SK-N-SH (cell line): ENCODE data around the gene TANC1. TPM values are rescaled to one million over a fixed set of nuclear protein-coding genes. Genes with fewer than 3 reads are reported as not detected.

Experiments used
- CTCF ChIA-PET: fragments of 300-600, 350-600 bp; formaldehyde crosslinking; extraction: SDS; loops from one replicate; lab custom pipeline; 2021; lab: Yijun Ruan, JAX
- POLR2A ChIA-PET: fragments of 350-600 bp; sonication (Branson Sonifier 250); formaldehyde crosslinking; extraction: SDS; loops from one replicate; lab custom pipeline; 2020; ENCODE audit warnings: antibody characterized with exemption, inconsistent platforms; lab: Yijun Ruan, JAX
- DNase-seq: peaks from one replicate; pipeline ENCODE4 v3.0.0; 2012
- H2AFZ ChIP-seq: fragments of 200-600 bp; sonication (generic); 2 replicates; pipeline ENCODE4 v1.8.1; 2016; ENCODE audit warnings: antibody characterized with exemption, mild to moderate bottlenecking, low read depth
- H3F3A ChIP-seq: fragments of 200-600 bp; sonication (generic); replicated peaks from 2 replicates; pipeline ENCODE3; 2016; ENCODE audit warnings: antibody characterized with exemption, mild to moderate bottlenecking; ENCODE audit not compliant: insufficient read depth
- H3K27ac ChIP-seq, 2 experiments: fragments of 200-500 bp in 1 of 2; fragments of 200-600 bp in 1 of 2; sonication (Bioruptor generic) in 1 of 2; sonication (generic), shearing (Covaris generic) in 1 of 2; 2 replicates each; pipeline versions ENCODE4 v1.5.1 to v1.6.1; 2014 to 2016; ENCODE audit warnings: low read depth in 2 of 2, inconsistent platforms in 1 of 2, low read length in 1 of 2, mild to moderate bottlenecking in 1 of 2, mixed read lengths in 1 of 2
- H3K27me3 ChIP-seq: fragments of 200-600 bp; sonication (generic), shearing (Covaris generic); 2 replicates; pipeline ENCODE4 v1.6.1; 2016; ENCODE audit warnings: mixed run types; ENCODE audit not compliant: insufficient read depth
- H3K36me3 ChIP-seq, 2 experiments: fragments of 200-500 bp in 1 of 2; fragments of 200-600 bp in 1 of 2; sonication (Bioruptor generic) in 1 of 2; sonication (generic) in 1 of 2; replicated peaks in 1 of 2; 2 replicates each; pipeline versions ENCODE3 to v1.5.1; 2014 to 2016; ENCODE audit warnings: low read length in 1 of 2, mild to moderate bottlenecking in 1 of 2; ENCODE audit not compliant: insufficient read depth in 2 of 2, control insufficient read depth in 1 of 2
- H3K4me1 ChIP-seq, 2 experiments: fragments of 200-500 bp in 1 of 2; fragments of 200-600 bp in 1 of 2; sonication (Bioruptor generic) in 1 of 2; sonication (generic), shearing (Covaris generic) in 1 of 2; 2 replicates each; pipeline versions ENCODE4 v1.5.1 to v1.6.1; 2014 to 2016; ENCODE audit warnings: low read depth in 1 of 2, low read length in 1 of 2, mixed run types in 1 of 2; ENCODE audit not compliant: insufficient read depth in 2 of 2, control insufficient read depth in 1 of 2
- H3K4me2 ChIP-seq: fragments of 200-600 bp; sonication (generic), shearing (Covaris generic); 2 replicates; pipeline ENCODE4 v1.6.1; 2017; ENCODE audit warnings: mixed run types
- H3K4me3 ChIP-seq, 2 experiments: fragments of 200-500 bp in 1 of 2; fragments of 200-600 bp in 1 of 2; sonication (Bioruptor generic) in 1 of 2; sonication (generic), shearing (Covaris generic) in 1 of 2; 2 replicates each; pipeline versions ENCODE4 v1.5.1 to v1.8.1; 2014 to 2016; ENCODE audit warnings: low read depth in 2 of 2, inconsistent platforms in 1 of 2, low read length in 1 of 2, mild to moderate bottlenecking in 1 of 2, mixed read lengths in 1 of 2, moderate library complexity in 1 of 2
- H3K79me2 ChIP-seq: fragments of 200-600 bp; sonication (generic); 2 replicates; pipeline ENCODE4 v1.8.1; 2017; ENCODE audit warnings: mild to moderate bottlenecking; ENCODE audit not compliant: insufficient read depth
- H3K9ac ChIP-seq: fragments of 200-600 bp; sonication (generic); 2 replicates; pipeline ENCODE4 v1.6.1; 2017; ENCODE audit warnings: mixed run types
- H3K9me2 ChIP-seq: fragments of 200-600 bp; sonication (generic); 2 replicates; pipeline ENCODE4 v1.6.1; 2017; ENCODE audit warnings: mixed run types
- H3K9me3 ChIP-seq: fragments of 200-600 bp; sonication (generic); 2 replicates; pipeline ENCODE4 v1.6.1; 2017; ENCODE audit warnings: mixed run types, mild to moderate bottlenecking, moderate library complexity
- H4K20me1 ChIP-seq: fragments of 200-600 bp; sonication (generic); 2 replicates; pipeline ENCODE4 v1.6.1; 2017; ENCODE audit warnings: mild to moderate bottlenecking, mixed run types; ENCODE audit not compliant: insufficient read depth
- FOXJ3 ChIP-seq: sonication (generic); formaldehyde crosslinking; IDR thresholded peaks from 2 replicates; pipeline ENCODE4 v1.5.1; 2020; ENCODE audit warnings: mild to moderate bottlenecking, missing genetic modification reagents
- GABPA ChIP-seq: IDR thresholded peaks from 2 replicates; pipeline ENCODE4 v1.4.0; 2012; ENCODE audit warnings: low read depth, mild to moderate bottlenecking
- JUND ChIP-seq: IDR thresholded peaks from 2 replicates; pipeline ENCODE4 v1.4.0; 2012
- NFIC ChIP-seq: IDR thresholded peaks from 2 replicates; pipeline ENCODE4 v1.4.0; 2012; ENCODE audit warnings: borderline replicate concordance
- NRF1 ChIP-seq: IDR thresholded peaks from 2 replicates; pipeline ENCODE4 v1.6.1; 2012; ENCODE audit warnings: low read depth, mild to moderate bottlenecking, low read length
- PBX3 ChIP-seq: IDR thresholded peaks from 2 replicates; pipeline ENCODE4; 2012
- RCOR1 ChIP-seq: fragments of 150-350 bp; IDR thresholded peaks from 2 replicates; pipeline ENCODE4 v1.6.1; 2017; ENCODE audit warnings: antibody characterized with exemption, low read length
- REST ChIP-seq: IDR thresholded peaks from 2 replicates; pipeline ENCODE4 v1.6.1; 2012; ENCODE audit warnings: mild to moderate bottlenecking, low read depth, low read length, moderate library complexity
- SIN3A ChIP-seq: IDR thresholded peaks from 2 replicates; pipeline ENCODE4 v1.6.1; 2012; ENCODE audit warnings: low read depth, mild to moderate bottlenecking, low read length, moderate library complexity, borderline replicate concordance
- WGBS: methylation state at CpG from one replicate; pipeline ENCODE4 v1.1.6; 2017; ENCODE audit warnings: low lambda C conversion rate; 5-methylcytosine and 5-hydroxymethylcytosine counted together
- polyA plus RNA-seq, 3 experiments: library from polyadenylated mRNA; depleted of rRNA; stranded (reverse); fragments of >200 nt; gene quantifications; 2 replicates each; pipeline ENCODE4 v1.2.3, GENCODE V29; 2012
- TF ChIP-seq, protein P1 (sequence below): IDR thresholded peaks from 2 replicates; pipeline ENCODE4 v1.4.0; 2012; ENCODE audit warnings: low read depth, borderline replicate concordance

The TANC1 gene
- polyA plus RNA-seq, 1 of the 3 experiments (the other 2 are of a cell fraction): 19.2 TPM

DNA sequence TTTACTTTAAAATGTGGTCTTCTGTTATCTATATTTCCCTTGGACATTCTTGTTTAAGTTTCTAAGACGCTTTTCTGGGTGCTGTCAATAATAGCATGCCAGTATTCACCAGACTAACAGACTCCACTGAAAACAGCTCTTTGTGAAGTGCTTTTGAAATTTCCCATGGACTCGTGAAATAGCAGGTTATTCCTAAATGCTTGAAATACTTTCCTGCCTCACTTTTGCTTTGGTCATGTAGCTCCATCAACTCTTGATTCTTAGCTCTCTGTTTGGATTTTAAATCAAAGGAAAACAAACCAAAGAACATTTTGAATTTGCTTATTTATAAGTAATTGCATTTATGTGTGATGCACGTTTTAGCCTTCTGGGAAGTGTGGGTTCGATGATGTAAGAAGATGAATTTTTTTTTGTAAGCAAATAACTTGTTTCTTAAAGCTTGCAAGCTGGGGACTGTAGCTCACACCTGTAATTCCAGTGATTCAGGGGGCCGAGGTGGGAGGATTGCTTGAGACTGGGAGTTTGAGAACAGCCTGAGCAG, 170.3 kb downstream of the TANC1 start:
- peaks cover 35 to 44% of the 10 kb centered on the region in 2 experiments for H3K4me1 ChIP-seq
- CTCF ChIA-PET: interaction anchor here (1.1 to 1.4 kb wide), 3 partner anchors 8 to 20 kb away, joined by 3 to 4 read pairs (median 3); no protein-coding TSS in a partner anchor

DNA sequence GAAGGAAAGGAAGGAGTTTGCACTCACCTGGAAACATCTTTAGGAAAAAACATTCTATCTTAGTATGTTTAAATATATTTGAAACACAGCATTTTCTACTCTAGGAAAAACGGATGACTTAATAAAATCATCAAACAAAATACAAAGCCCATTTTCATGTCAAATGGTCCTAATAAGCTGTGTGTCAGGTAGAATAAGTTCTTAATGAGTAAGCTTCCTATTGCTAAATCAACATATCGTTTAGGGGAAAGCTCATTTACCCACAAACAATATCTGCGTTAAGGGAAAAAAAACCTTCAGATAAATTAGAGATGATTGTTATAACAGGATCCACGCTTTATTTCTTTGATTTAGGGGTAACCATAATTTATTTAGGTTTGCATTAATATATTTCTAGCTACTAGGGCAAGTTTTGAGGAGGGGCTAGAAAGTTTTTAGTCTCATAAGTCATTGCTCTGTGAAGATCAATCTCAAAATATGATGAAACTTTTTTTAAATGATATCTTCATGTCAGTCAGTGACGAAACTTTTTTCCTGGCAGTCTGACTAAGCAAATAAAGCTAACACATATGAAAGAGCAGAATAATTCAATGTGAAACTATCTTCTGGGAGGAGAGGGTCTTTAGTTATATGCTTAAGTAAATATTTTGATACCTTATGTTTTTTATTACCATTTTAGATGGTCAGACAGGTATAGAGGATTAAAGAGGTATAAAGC, 170.9 kb downstream of the TANC1 start:
- H3K36me3 ChIP-seq: no peaks in the 10 kb centered on the region
- 81% methylated on average over 5 of the region's 5 CpGs for WGBS
- H3K4me3 ChIP-seq: no peak overlapping the region
- H3K9ac ChIP-seq: no peak overlapping the region; the same call in 1 of the 2 replicates
- no peak for DNase-seq
- no peaks in the 10 kb centered on the region for H3K9me3 ChIP-seq
- CTCF ChIA-PET: interaction anchor here (1.1 to 1.7 kb wide), 5 partner anchors 9 to 21 kb away, joined by 3 to 4 read pairs (median 4); no protein-coding TSS in a partner anchor
- no peak overlapping the region; the same call in 1 of the 2 replicates for H3K4me2 ChIP-seq
- POLR2A ChIA-PET: no interaction called here
- no peak overlapping the region for H2AFZ ChIP-seq
- H3K27me3 ChIP-seq: no peaks in the 10 kb centered on the region
- no peaks in the 10 kb centered on the region for H3K9me2 ChIP-seq
- peaks cover 25% of the 10 kb centered on the region for H3F3A ChIP-seq
- H3K79me2 ChIP-seq: peaks cover 17% of the 10 kb centered on the region
- peaks cover 33 to 44% of the 10 kb centered on the region in 2 experiments for H3K4me1 ChIP-seq
- no peak for TF ChIP-seq REST
- no peaks in the 10 kb centered on the region for H4K20me1 ChIP-seq
- peak overlapping the region in 1 of 2 experiments; percentile 97; a peak in 2 of 4 replicates for H3K27ac ChIP-seq

More for the DNA sequence above, 170.3 kb downstream of the TANC1 start:
- H3K4me2 ChIP-seq: no peak overlapping the region
- POLR2A ChIA-PET: no interaction called here
- 85% methylated on average over 5 of the region's 5 CpGs for WGBS
- no peaks in the 10 kb centered on the region for H3K9me2 ChIP-seq
- H3K9ac ChIP-seq: no peak overlapping the region
- H2AFZ ChIP-seq: no peak overlapping the region
- no peaks in the 10 kb centered on the region for H3K9me3 ChIP-seq
- TF ChIP-seq, protein P1, sequence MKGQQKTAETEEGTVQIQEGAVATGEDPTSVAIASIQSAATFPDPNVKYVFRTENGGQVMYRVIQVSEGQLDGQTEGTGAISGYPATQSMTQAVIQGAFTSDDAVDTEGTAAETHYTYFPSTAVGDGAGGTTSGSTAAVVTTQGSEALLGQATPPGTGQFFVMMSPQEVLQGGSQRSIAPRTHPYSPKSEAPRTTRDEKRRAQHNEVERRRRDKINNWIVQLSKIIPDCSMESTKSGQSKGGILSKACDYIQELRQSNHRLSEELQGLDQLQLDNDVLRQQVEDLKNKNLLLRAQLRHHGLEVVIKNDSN: no peak
- TF ChIP-seq SIN3A (no peak), GABPA (no peak), JUND (no peak), NRF1 (no peak), FOXJ3 (CRISPR knock-in tag) (no peak), RCOR1 (no peak), NFIC (no peak), PBX3 (no peak)
- no peaks in the 10 kb centered on the region for H3K36me3 ChIP-seq
- peaks cover 22% of the 10 kb centered on the region for H3K79me2 ChIP-seq
- no peaks in the 10 kb centered on the region for H4K20me1 ChIP-seq
- no peaks in the 10 kb centered on the region for H3K27me3 ChIP-seq
- peaks cover 25% of the 10 kb centered on the region for H3F3A ChIP-seq
- DNase-seq: no peak
- H3K27ac ChIP-seq: peak overlapping the region; percentile 6 to 97; a peak in 3 of 4 replicates
- H3K4me3 ChIP-seq: no peak overlapping the region
